ENCODE data around the gene GASK1A. TPM values are rescaled to one million over a fixed set of nuclear protein-coding genes. Genes with fewer than 3 reads are reported as not detected.

The GASK1A gene
- total and polyA plus RNA-seq, 2 of the 8 experiments (the other 6 are each of a cell fraction or from before 2014, with no cell fraction given): 4.7 to 7.9 TPM

DNA sequence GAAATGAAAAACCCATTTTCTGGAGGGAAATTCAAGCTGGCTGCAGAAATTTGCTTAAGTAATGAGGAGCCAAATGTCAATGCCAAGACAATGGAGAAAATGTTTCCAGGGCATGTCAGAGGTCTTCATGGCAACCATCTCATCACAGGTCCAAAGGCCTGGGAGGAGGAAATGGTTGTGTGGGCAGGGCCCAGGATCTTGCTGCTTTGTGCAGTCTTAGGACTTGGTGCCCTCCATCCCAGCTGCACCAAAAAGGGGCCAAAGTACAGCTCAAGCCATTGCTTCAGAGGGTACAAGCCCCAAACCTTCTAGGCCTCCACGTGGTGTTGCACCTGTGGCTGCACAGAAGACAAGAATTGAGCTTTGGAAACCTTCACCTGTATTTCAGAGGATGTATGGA lies 67.5 kb downstream of the GASK1A start:
- POLR2A ChIA-PET (ENCODE audit: partially characterized antibody): no interaction called here
- TF ChIP-seq, protein P1, sequence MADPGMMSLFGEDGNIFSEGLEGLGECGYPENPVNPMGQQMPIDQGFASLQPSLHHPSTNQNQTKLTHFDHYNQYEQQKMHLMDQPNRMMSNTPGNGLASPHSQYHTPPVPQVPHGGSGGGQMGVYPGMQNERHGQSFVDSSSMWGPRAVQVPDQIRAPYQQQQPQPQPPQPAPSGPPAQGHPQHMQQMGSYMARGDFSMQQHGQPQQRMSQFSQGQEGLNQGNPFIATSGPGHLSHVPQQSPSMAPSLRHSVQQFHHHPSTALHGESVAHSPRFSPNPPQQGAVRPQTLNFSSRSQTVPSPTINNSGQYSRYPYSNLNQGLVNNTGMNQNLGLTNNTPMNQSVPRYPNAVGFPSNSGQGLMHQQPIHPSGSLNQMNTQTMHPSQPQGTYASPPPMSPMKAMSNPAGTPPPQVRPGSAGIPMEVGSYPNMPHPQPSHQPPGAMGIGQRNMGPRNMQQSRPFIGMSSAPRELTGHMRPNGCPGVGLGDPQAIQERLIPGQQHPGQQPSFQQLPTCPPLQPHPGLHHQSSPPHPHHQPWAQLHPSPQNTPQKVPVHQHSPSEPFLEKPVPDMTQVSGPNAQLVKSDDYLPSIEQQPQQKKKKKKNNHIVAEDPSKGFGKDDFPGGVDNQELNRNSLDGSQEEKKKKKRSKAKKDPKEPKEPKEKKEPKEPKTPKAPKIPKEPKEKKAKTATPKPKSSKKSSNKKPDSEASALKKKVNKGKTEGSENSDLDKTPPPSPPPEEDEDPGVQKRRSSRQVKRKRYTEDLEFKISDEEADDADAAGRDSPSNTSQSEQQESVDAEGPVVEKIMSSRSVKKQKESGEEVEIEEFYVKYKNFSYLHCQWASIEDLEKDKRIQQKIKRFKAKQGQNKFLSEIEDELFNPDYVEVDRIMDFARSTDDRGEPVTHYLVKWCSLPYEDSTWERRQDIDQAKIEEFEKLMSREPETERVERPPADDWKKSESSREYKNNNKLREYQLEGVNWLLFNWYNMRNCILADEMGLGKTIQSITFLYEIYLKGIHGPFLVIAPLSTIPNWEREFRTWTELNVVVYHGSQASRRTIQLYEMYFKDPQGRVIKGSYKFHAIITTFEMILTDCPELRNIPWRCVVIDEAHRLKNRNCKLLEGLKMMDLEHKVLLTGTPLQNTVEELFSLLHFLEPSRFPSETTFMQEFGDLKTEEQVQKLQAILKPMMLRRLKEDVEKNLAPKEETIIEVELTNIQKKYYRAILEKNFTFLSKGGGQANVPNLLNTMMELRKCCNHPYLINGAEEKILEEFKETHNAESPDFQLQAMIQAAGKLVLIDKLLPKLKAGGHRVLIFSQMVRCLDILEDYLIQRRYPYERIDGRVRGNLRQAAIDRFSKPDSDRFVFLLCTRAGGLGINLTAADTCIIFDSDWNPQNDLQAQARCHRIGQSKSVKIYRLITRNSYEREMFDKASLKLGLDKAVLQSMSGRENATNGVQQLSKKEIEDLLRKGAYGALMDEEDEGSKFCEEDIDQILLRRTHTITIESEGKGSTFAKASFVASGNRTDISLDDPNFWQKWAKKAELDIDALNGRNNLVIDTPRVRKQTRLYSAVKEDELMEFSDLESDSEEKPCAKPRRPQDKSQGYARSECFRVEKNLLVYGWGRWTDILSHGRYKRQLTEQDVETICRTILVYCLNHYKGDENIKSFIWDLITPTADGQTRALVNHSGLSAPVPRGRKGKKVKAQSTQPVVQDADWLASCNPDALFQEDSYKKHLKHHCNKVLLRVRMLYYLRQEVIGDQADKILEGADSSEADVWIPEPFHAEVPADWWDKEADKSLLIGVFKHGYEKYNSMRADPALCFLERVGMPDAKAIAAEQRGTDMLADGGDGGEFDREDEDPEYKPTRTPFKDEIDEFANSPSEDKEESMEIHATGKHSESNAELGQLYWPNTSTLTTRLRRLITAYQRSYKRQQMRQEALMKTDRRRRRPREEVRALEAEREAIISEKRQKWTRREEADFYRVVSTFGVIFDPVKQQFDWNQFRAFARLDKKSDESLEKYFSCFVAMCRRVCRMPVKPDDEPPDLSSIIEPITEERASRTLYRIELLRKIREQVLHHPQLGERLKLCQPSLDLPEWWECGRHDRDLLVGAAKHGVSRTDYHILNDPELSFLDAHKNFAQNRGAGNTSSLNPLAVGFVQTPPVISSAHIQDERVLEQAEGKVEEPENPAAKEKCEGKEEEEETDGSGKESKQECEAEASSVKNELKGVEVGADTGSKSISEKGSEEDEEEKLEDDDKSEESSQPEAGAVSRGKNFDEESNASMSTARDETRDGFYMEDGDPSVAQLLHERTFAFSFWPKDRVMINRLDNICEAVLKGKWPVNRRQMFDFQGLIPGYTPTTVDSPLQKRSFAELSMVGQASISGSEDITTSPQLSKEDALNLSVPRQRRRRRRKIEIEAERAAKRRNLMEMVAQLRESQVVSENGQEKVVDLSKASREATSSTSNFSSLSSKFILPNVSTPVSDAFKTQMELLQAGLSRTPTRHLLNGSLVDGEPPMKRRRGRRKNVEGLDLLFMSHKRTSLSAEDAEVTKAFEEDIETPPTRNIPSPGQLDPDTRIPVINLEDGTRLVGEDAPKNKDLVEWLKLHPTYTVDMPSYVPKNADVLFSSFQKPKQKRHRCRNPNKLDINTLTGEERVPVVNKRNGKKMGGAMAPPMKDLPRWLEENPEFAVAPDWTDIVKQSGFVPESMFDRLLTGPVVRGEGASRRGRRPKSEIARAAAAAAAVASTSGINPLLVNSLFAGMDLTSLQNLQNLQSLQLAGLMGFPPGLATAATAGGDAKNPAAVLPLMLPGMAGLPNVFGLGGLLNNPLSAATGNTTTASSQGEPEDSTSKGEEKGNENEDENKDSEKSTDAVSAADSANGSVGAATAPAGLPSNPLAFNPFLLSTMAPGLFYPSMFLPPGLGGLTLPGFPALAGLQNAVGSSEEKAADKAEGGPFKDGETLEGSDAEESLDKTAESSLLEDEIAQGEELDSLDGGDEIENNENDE (IDR thresholded peaks at IDR 0.05; ENCODE audit: insufficient replicate concordance, low read length): no peak

More for the DNA sequence above, 67.5 kb downstream of the GASK1A start:
- H4K8ac ChIP-seq (ENCODE audit: extremely low read depth, insufficient read depth, low read length): no peak overlapping the region
- no peak overlapping the region for H3K18ac ChIP-seq (ENCODE audit: extremely low read depth, low read length)
- no peaks in the 10 kb centered on the region for H3K4me1 ChIP-seq (replicated peaks in 1 of 4; ENCODE audit: control insufficient read depth in 3 of 4, insufficient read depth in 4 of 4, low read length in 3 of 4)
- no peak overlapping the region for H3K23ac ChIP-seq (ENCODE audit: insufficient read length)
- H2AFZ ChIP-seq (ENCODE audit: low read length): no peak overlapping the region
- DNase-seq (ENCODE audit: low read depth in 1 of 2, low spot score in 2 of 2) (no peak), FAIRE-seq (no peak)
- no peak overlapping the region for H3K9ac ChIP-seq (replicated peaks in 1 of 4; ENCODE audit: extremely low read depth in 1 of 4, low read depth in 3 of 4, low read length in 3 of 4)
- no peaks in the 10 kb centered on the region for H3K27me3 ChIP-seq (replicated peaks in 1 of 4; ENCODE audit: control insufficient read depth in 3 of 4, extremely low read depth in 1 of 4, insufficient read depth in 3 of 4, low read length in 3 of 4)
- no peak overlapping the region for H4K91ac ChIP-seq (replicated peaks; ENCODE audit: insufficient read length, low read length)
- no peak overlapping the region for H3K14ac ChIP-seq (ENCODE audit: insufficient read length)
- no peaks in the 10 kb centered on the region for H4K20me1 ChIP-seq (replicated peaks in 1 of 2; ENCODE audit: control insufficient read depth in 1 of 2, insufficient read depth in 2 of 2, low read length in 2 of 2)
- CTCF ChIA-PET (ENCODE audit: partially characterized antibody): no interaction called here
- no peak overlapping the region for H2AK5ac ChIP-seq (ENCODE audit: low read depth, low read length)
- H3K4me2 ChIP-seq (ENCODE audit: insufficient read depth in 1 of 2, low read depth in 2 of 2, low read length in 2 of 2): no peak overlapping the region
- no peaks in the 10 kb centered on the region for H3K79me1 ChIP-seq (ENCODE audit: low read depth, low read length)
- H3K27ac ChIP-seq (ENCODE audit: low read depth, low read length): no peak overlapping the region
- WGBS, 2 experiments (ENCODE audit: extremely low coverage in 1 of 2, insufficient coverage in 1 of 2, insufficient read length in 1 of 2, insufficient replicate concordance in 2 of 2, low coverage in 1 of 2, low lambda C conversion rate in 2 of 2, missing lambda C conversion rate in 1 of 2): 70% methylated on average over 1 of the region's 1 CpG; no CpG with 5 or more reads in 1 of the 2 experiments
- H3K56ac ChIP-seq (replicated peaks; ENCODE audit: insufficient read length, low read depth, low read length): no peak overlapping the region
- peaks cover 44 to 48% of the 10 kb centered on the region in 2 experiments for H3K9me3 ChIP-seq (ENCODE audit: insufficient read depth in 2 of 2, low read depth in 1 of 2, low read length in 1 of 2)
- H2BK20ac ChIP-seq (ENCODE audit: low read length): no peak overlapping the region
- no peak overlapping the region for H2BK5ac ChIP-seq (ENCODE audit: low read depth, low read length)
- H2BK12ac ChIP-seq (ENCODE audit: low read depth, low read length): no peak overlapping the region
- no peak overlapping the region for H2BK15ac ChIP-seq (ENCODE audit: low read length)
- H3K36me3 ChIP-seq (ENCODE audit: control insufficient read depth in 2 of 4, insufficient read depth in 4 of 4, low read length in 3 of 4): no peaks in the 10 kb centered on the region
- no peak overlapping the region for H3K4me3 ChIP-seq (ENCODE audit: extremely low read depth in 1 of 4, insufficient read depth in 2 of 4, low read depth in 3 of 4, low read length in 4 of 4)
- no peak overlapping the region for H4K5ac ChIP-seq (ENCODE audit: insufficient read length, low read depth, low read length)
- no peak overlapping the region for H3K4ac ChIP-seq (replicated peaks; ENCODE audit: insufficient read length, low read depth, low read length)
- H3K23me2 ChIP-seq (ENCODE audit: low read depth, low read length): no peaks in the 10 kb centered on the region
- H2BK120ac ChIP-seq (replicated peaks; ENCODE audit: low read depth, low read length): no peak overlapping the region
- no peaks in the 10 kb centered on the region for H3K79me2 ChIP-seq (ENCODE audit: control insufficient read depth in 1 of 2, insufficient read depth in 2 of 2, low read length in 2 of 2)
